SK-N-SH (cell line): ENCODE data around the gene GNAL. TPM values are rescaled to one million over a fixed set of nuclear protein-coding genes. Genes with fewer than 3 reads are reported as not detected.

Source experiments
- CTCF ChIA-PET: fragments of 300-600, 350-600 bp; formaldehyde crosslinking; extraction: SDS; loops from one replicate; lab custom pipeline; 2021; lab: Yijun Ruan, JAX
- POLR2A ChIA-PET: fragments of 350-600 bp; sonication (Branson Sonifier 250); formaldehyde crosslinking; extraction: SDS; loops from one replicate; lab custom pipeline; 2020; ENCODE audit warnings: antibody characterized with exemption, inconsistent platforms; lab: Yijun Ruan, JAX
- DNase-seq: peaks from one replicate; pipeline ENCODE4 v3.0.0; 2012
- H2AFZ ChIP-seq: fragments of 200-600 bp; sonication (generic); 2 replicates; pipeline ENCODE4 v1.8.1; 2016; ENCODE audit warnings: antibody characterized with exemption, mild to moderate bottlenecking, low read depth
- H3F3A ChIP-seq: fragments of 200-600 bp; sonication (generic); replicated peaks from 2 replicates; pipeline ENCODE3; 2016; ENCODE audit warnings: antibody characterized with exemption, mild to moderate bottlenecking; ENCODE audit not compliant: insufficient read depth
- H3K27ac ChIP-seq, 2 experiments: fragments of 200-500 bp in 1 of 2; fragments of 200-600 bp in 1 of 2; sonication (Bioruptor generic) in 1 of 2; sonication (generic), shearing (Covaris generic) in 1 of 2; 2 replicates each; pipeline versions ENCODE4 v1.5.1 to v1.6.1; 2014 to 2016; ENCODE audit warnings: low read depth in 2 of 2, inconsistent platforms in 1 of 2, low read length in 1 of 2, mild to moderate bottlenecking in 1 of 2, mixed read lengths in 1 of 2
- H3K27me3 ChIP-seq: fragments of 200-600 bp; sonication (generic), shearing (Covaris generic); 2 replicates; pipeline ENCODE4 v1.6.1; 2016; ENCODE audit warnings: mixed run types; ENCODE audit not compliant: insufficient read depth
- H3K36me3 ChIP-seq, 2 experiments: fragments of 200-500 bp in 1 of 2; fragments of 200-600 bp in 1 of 2; sonication (Bioruptor generic) in 1 of 2; sonication (generic) in 1 of 2; replicated peaks in 1 of 2; 2 replicates each; pipeline versions ENCODE3 to v1.5.1; 2014 to 2016; ENCODE audit warnings: low read length in 1 of 2, mild to moderate bottlenecking in 1 of 2; ENCODE audit not compliant: insufficient read depth in 2 of 2, control insufficient read depth in 1 of 2
- H3K4me1 ChIP-seq, 2 experiments: fragments of 200-500 bp in 1 of 2; fragments of 200-600 bp in 1 of 2; sonication (Bioruptor generic) in 1 of 2; sonication (generic), shearing (Covaris generic) in 1 of 2; 2 replicates each; pipeline versions ENCODE4 v1.5.1 to v1.6.1; 2014 to 2016; ENCODE audit warnings: low read depth in 1 of 2, low read length in 1 of 2, mixed run types in 1 of 2; ENCODE audit not compliant: insufficient read depth in 2 of 2, control insufficient read depth in 1 of 2
- H3K4me2 ChIP-seq: fragments of 200-600 bp; sonication (generic), shearing (Covaris generic); 2 replicates; pipeline ENCODE4 v1.6.1; 2017; ENCODE audit warnings: mixed run types
- H3K4me3 ChIP-seq, 2 experiments: fragments of 200-500 bp in 1 of 2; fragments of 200-600 bp in 1 of 2; sonication (Bioruptor generic) in 1 of 2; sonication (generic), shearing (Covaris generic) in 1 of 2; 2 replicates each; pipeline versions ENCODE4 v1.5.1 to v1.8.1; 2014 to 2016; ENCODE audit warnings: low read depth in 2 of 2, inconsistent platforms in 1 of 2, low read length in 1 of 2, mild to moderate bottlenecking in 1 of 2, mixed read lengths in 1 of 2, moderate library complexity in 1 of 2
- H3K79me2 ChIP-seq: fragments of 200-600 bp; sonication (generic); 2 replicates; pipeline ENCODE4 v1.8.1; 2017; ENCODE audit warnings: mild to moderate bottlenecking; ENCODE audit not compliant: insufficient read depth
- H3K9ac ChIP-seq: fragments of 200-600 bp; sonication (generic); 2 replicates; pipeline ENCODE4 v1.6.1; 2017; ENCODE audit warnings: mixed run types
- H3K9me2 ChIP-seq: fragments of 200-600 bp; sonication (generic); 2 replicates; pipeline ENCODE4 v1.6.1; 2017; ENCODE audit warnings: mixed run types
- H3K9me3 ChIP-seq: fragments of 200-600 bp; sonication (generic); 2 replicates; pipeline ENCODE4 v1.6.1; 2017; ENCODE audit warnings: mixed run types, mild to moderate bottlenecking, moderate library complexity
- H4K20me1 ChIP-seq: fragments of 200-600 bp; sonication (generic); 2 replicates; pipeline ENCODE4 v1.6.1; 2017; ENCODE audit warnings: mild to moderate bottlenecking, mixed run types; ENCODE audit not compliant: insufficient read depth
- CHD2 ChIP-seq: fragments of 150-350 bp; IDR thresholded peaks from 2 replicates; pipeline ENCODE4 v1.6.1; 2018; ENCODE audit warnings: low read length; ENCODE audit not compliant: partially characterized antibody
- EP300 ChIP-seq, 2 experiments: IDR thresholded peaks; 2 replicates each; pipeline versions ENCODE4 v1.4.0 to v1.6.1; 2012; ENCODE audit warnings: borderline replicate concordance in 1 of 2, low read depth in 1 of 2, low read length in 1 of 2
- FOSL2 ChIP-seq: IDR thresholded peaks from 2 replicates; pipeline ENCODE4 v1.4.0; 2012; ENCODE audit warnings: low read depth, mild to moderate bottlenecking, moderate library complexity, borderline replicate concordance
- FOXJ3 ChIP-seq: sonication (generic); formaldehyde crosslinking; IDR thresholded peaks from 2 replicates; pipeline ENCODE4 v1.5.1; 2020; ENCODE audit warnings: mild to moderate bottlenecking, missing genetic modification reagents
- JUND ChIP-seq: IDR thresholded peaks from 2 replicates; pipeline ENCODE4 v1.4.0; 2012
- MEF2A ChIP-seq: IDR thresholded peaks from 2 replicates; pipeline ENCODE4 v1.4.0; 2012; ENCODE audit warnings: low read depth, borderline replicate concordance
- NRF1 ChIP-seq: IDR thresholded peaks from 2 replicates; pipeline ENCODE4 v1.6.1; 2012; ENCODE audit warnings: low read depth, mild to moderate bottlenecking, low read length
- RCOR1 ChIP-seq: fragments of 150-350 bp; IDR thresholded peaks from 2 replicates; pipeline ENCODE4 v1.6.1; 2017; ENCODE audit warnings: antibody characterized with exemption, low read length
- RFX5 ChIP-seq: IDR thresholded peaks from 2 replicates; pipeline ENCODE4 v1.6.1; 2012; ENCODE audit warnings: mild to moderate bottlenecking, improper control_type of control experiment, low read length
- RXRA ChIP-seq: IDR thresholded peaks from 2 replicates; pipeline ENCODE4 v1.4.0; 2012; ENCODE audit warnings: low read depth, mild to moderate bottlenecking, borderline replicate concordance
- SIN3A ChIP-seq: IDR thresholded peaks from 2 replicates; pipeline ENCODE4 v1.6.1; 2012; ENCODE audit warnings: low read depth, mild to moderate bottlenecking, low read length, moderate library complexity, borderline replicate concordance
- SMC3 ChIP-seq: IDR thresholded peaks from 2 replicates; pipeline ENCODE4 v1.6.1; 2012; ENCODE audit warnings: low read depth, low read length, improper control_type of control experiment
- TEAD4 ChIP-seq: IDR thresholded peaks from 2 replicates; pipeline ENCODE4 v1.4.0; 2012; ENCODE audit warnings: mild to moderate bottlenecking, borderline replicate concordance; ENCODE audit not compliant: insufficient read depth
- WGBS: methylation state at CpG from one replicate; pipeline ENCODE4 v1.1.6; 2017; ENCODE audit warnings: low lambda C conversion rate; 5-methylcytosine and 5-hydroxymethylcytosine counted together
- polyA plus RNA-seq, 3 experiments: library from polyadenylated mRNA; depleted of rRNA; stranded (reverse); fragments of >200 nt; gene quantifications; 2 replicates each; pipeline ENCODE4 v1.2.3, GENCODE V29; 2012
- TF ChIP-seq, protein P1 (sequence below): IDR thresholded peaks from 2 replicates; pipeline ENCODE4 v1.4.0; 2012; ENCODE audit warnings: low read depth, borderline replicate concordance
- TF ChIP-seq, protein P2 (sequence below): fragments of 150-350 bp; IDR thresholded peaks from 2 replicates; pipeline ENCODE4 v1.6.1; 2017; ENCODE audit warnings: antibody characterized with exemption, low read length, low read depth, borderline replicate concordance
- TF ChIP-seq, protein P3 (sequence below): IDR thresholded peaks from 2 replicates; pipeline ENCODE4 v1.4.0; 2012; ENCODE audit warnings: low read depth, borderline replicate concordance

The GNAL gene
- polyA plus RNA-seq, 1 of the 3 experiments (the other 2 are of a cell fraction): 0.13 TPM

DNA sequence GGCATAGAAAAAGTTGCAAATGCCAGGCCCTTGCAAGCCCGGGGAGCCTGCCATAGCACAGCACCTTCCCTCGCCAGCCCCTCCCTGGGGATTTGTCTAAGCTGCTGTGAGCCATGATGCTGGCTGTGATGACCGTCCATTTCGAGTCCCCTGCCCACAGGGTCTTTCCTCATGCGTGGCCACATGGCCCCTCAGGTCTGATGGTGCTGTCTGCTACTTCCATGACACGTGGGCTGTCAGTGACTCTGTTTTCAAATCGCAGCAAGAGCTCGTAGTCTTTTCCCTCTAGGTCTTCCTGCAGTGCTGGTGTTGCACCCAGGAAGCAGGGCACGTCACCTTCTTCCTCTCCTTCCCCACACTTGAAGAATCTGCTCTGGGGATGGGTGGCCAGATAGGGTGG is 15.5 kb upstream of the GNAL start:
- Histone ChIP-seq H3K27ac (no peak overlapping the region), H3K4me3 (no peak overlapping the region), H2AFZ (no peak overlapping the region), H3F3A (no peaks in the 10 kb centered on the region), H3K9me2 (no peaks in the 10 kb centered on the region), H3K9me3 (no peaks in the 10 kb centered on the region), H3K79me2 (no peaks in the 10 kb centered on the region), H3K4me2 (no peak overlapping the region), H3K4me1 (no peaks in the 10 kb centered on the region), H3K36me3 (no peaks in the 10 kb centered on the region), H3K27me3 (peaks cover 81% of the 10 kb centered on the region), H3K9ac (no peak overlapping the region), H4K20me1 (no peaks in the 10 kb centered on the region)
- no peak for DNase-seq
- no peak for TF ChIP-seq FOXJ3 (CRISPR knock-in tag)
- TF ChIP-seq, protein P1, sequence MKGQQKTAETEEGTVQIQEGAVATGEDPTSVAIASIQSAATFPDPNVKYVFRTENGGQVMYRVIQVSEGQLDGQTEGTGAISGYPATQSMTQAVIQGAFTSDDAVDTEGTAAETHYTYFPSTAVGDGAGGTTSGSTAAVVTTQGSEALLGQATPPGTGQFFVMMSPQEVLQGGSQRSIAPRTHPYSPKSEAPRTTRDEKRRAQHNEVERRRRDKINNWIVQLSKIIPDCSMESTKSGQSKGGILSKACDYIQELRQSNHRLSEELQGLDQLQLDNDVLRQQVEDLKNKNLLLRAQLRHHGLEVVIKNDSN: no peak
- TF ChIP-seq RCOR1: no peak
- no peak for TF ChIP-seq RFX5
- TF ChIP-seq TEAD4: no peak
- ChIA-PET CTCF (interaction anchor here (0.9 kb wide), 1 partner anchor 18 kb away, joined by 3 read pairs; no protein-coding TSS in a partner anchor), POLR2A (no interaction called here)
- 2% methylated on average over 9 of the region's 9 CpGs for WGBS

DNA sequence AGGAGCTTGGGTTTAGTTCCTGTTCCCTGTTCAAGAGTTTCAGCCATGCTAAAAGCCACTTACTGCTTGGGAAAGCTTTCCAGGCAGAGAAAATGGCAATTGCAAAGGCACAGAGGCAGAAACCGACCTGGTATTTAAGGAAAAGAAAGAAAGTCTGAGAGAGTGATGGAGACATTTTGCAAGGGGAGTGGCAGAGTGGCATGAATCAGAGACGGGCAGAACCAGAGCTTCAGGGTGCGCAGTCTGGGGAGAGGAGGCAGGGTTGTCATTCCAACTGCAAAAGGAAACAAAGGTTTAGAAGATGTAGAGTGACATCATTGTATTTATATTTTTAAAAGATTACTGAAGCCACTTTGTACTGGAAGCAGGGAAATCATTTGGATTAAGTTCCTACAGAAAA is 14.9 kb upstream of the GNAL start:
- no peak overlapping the region for H3K4me3 ChIP-seq
- H3K9me3 ChIP-seq: no peaks in the 10 kb centered on the region
- no peak for DNase-seq
- H3K27me3 ChIP-seq: peaks cover 81% of the 10 kb centered on the region
- H3F3A ChIP-seq: no peaks in the 10 kb centered on the region
- ChIA-PET POLR2A (no interaction called here), CTCF (interaction anchor here (0.9 kb wide), 1 partner anchor 19 kb away, joined by 3 read pairs; no protein-coding TSS in a partner anchor)
- H3K9ac ChIP-seq: no peak overlapping the region
- H3K79me2 ChIP-seq: no peaks in the 10 kb centered on the region
- TF ChIP-seq SMC3 (no peak), EP300 (IDR thresholded peaks at IDR 0.05; ENCODE audit: borderline replicate concordance in 1 of 2, low read depth in 1 of 2, low read length in 1 of 2) (no peak), FOSL2 (no peak), CHD2 (no peak), RXRA (no peak), SIN3A (no peak), JUND (no peak), NRF1 (no peak), MEF2A (no peak)
- TF ChIP-seq, protein P2, sequence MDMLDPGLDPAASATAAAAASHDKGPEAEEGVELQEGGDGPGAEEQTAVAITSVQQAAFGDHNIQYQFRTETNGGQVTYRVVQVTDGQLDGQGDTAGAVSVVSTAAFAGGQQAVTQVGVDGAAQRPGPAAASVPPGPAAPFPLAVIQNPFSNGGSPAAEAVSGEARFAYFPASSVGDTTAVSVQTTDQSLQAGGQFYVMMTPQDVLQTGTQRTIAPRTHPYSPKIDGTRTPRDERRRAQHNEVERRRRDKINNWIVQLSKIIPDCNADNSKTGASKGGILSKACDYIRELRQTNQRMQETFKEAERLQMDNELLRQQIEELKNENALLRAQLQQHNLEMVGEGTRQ: no peak
- TF ChIP-seq, protein P3, sequence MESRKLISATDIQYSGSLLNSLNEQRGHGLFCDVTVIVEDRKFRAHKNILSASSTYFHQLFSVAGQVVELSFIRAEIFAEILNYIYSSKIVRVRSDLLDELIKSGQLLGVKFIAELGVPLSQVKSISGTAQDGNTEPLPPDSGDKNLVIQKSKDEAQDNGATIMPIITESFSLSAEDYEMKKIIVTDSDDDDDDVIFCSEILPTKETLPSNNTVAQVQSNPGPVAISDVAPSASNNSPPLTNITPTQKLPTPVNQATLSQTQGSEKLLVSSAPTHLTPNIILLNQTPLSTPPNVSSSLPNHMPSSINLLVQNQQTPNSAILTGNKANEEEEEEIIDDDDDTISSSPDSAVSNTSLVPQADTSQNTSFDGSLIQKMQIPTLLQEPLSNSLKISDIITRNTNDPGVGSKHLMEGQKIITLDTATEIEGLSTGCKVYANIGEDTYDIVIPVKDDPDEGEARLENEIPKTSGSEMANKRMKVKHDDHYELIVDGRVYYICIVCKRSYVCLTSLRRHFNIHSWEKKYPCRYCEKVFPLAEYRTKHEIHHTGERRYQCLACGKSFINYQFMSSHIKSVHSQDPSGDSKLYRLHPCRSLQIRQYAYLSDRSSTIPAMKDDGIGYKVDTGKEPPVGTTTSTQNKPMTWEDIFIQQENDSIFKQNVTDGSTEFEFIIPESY: no peak
- H2AFZ ChIP-seq: no peak overlapping the region
- WGBS: 5% methylated on average over 3 of the region's 3 CpGs
- H3K36me3 ChIP-seq: no peaks in the 10 kb centered on the region
- H3K27ac ChIP-seq: no peak overlapping the region
- no peak overlapping the region for H3K4me2 ChIP-seq
- H3K4me1 ChIP-seq: no peaks in the 10 kb centered on the region
- no peaks in the 10 kb centered on the region for H4K20me1 ChIP-seq
- H3K9me2 ChIP-seq: no peaks in the 10 kb centered on the region
